Transverse colon (tissue), 4 donors: ENCODE data around the gene UBXN10.

Experiments used
- EP300 ChIP-seq: sonication (generic); formaldehyde crosslinking; IDR thresholded peaks from one replicate; pipeline ENCODE4 v1.6.1; 2017; ENCODE audit warnings: antibody characterized with exemption, low read depth
- POLR2A ChIP-seq: fragments of 450-650 bp; IDR thresholded peaks from one replicate; pipeline ENCODE4 v1.6.1; 2016; ENCODE audit warnings: antibody characterized with exemption, mild to moderate bottlenecking, moderate library complexity
- POLR2AphosphoS5 ChIP-seq, 3 donors: sonication (generic); formaldehyde crosslinking; IDR thresholded peaks; one replicate each; pipeline ENCODE4 v1.6.1; 2016; ENCODE audit warnings: antibody characterized with exemption in 3 of 3
- TF ChIP-seq, protein P1 (sequence below), 5 experiments: fragments of 200-600 bp in 3 of 5; fragments of 450-650 bp in 2 of 5; sonication (generic) in 3 of 5; IDR thresholded peaks; 1 replicate in 2 of 5; 2 replicates in 3 of 5; pipeline ENCODE4 v1.5.1; 2016 to 2017; ENCODE audit warnings: antibody characterized with exemption in 5 of 5, inconsistent platforms in 3 of 5, mild to moderate bottlenecking in 2 of 5, moderate library complexity in 1 of 5

DNA sequence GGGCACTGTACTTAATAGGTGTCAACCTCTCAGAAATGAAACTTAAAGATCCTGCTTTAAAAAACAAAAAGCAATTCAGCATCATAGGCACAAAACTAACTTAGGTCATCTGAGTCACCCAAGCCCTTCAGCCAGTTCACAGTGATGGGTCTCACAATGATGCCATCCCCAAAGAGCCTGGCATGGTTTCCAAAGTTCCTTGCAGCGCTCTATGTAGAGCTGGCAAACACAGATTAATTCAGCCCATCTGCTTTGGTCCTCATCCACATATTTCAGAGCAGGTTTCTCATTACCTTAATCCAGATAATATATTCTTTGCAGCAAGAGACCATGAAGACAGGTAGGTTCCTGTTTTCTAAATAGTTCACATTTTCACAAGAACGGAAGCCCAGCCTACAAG is 15.1 kb downstream of the UBXN10 start:
- TF ChIP-seq POLR2A (no peak), POLR2AphosphoS5 (IDR thresholded peaks at IDR 0.05) (no peak), EP300 (no peak)
- TF ChIP-seq, protein P1, sequence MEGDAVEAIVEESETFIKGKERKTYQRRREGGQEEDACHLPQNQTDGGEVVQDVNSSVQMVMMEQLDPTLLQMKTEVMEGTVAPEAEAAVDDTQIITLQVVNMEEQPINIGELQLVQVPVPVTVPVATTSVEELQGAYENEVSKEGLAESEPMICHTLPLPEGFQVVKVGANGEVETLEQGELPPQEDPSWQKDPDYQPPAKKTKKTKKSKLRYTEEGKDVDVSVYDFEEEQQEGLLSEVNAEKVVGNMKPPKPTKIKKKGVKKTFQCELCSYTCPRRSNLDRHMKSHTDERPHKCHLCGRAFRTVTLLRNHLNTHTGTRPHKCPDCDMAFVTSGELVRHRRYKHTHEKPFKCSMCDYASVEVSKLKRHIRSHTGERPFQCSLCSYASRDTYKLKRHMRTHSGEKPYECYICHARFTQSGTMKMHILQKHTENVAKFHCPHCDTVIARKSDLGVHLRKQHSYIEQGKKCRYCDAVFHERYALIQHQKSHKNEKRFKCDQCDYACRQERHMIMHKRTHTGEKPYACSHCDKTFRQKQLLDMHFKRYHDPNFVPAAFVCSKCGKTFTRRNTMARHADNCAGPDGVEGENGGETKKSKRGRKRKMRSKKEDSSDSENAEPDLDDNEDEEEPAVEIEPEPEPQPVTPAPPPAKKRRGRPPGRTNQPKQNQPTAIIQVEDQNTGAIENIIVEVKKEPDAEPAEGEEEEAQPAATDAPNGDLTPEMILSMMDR (IDR thresholded peaks at IDR 0.05), result no peak
